Adrenal gland (tissue), 12 donors: ENCODE results near the gene OR8I2. TPM values are rescaled to one million over a fixed set of nuclear protein-coding genes. Genes with fewer than 3 reads are reported as not detected.
"Not testable (repeated sequence)": the region's sequence is repeated elsewhere in the genome, so short reads cannot be mapped to it uniquely, and the experiment has no call there.

ENCODE experiments used
- DNase-seq, 7 donors: peaks; one replicate each; pipeline ENCODE4 v3.0.0-alpha.2; 2019 to 2020
- H3K27ac ChIP-seq, 5 donors: fragments of 200-600 bp; sonication (generic) in 4 of 5; 1 replicate in 3 of 5; 2 replicates in 2 of 5; pipeline versions ENCODE4 v1.5.1 to v1.8.0; 2016 to 2020; ENCODE audit warnings: mild to moderate bottlenecking in 1 of 5
- H3K27me3 ChIP-seq: fragments of 200-600 bp; 2 replicates; pipeline ENCODE4 v1.8.0; 2021
- H3K36me3 ChIP-seq, 2 donors: fragments of 200-600 bp; replicated peaks in 1 of 2; 1 replicate in 1 of 2; 2 replicates in 1 of 2; pipeline versions ENCODE4 v1.5.1 to v1.8.0; 2018 to 2022
- H3K4me1 ChIP-seq, 2 donors: fragments of 200-600 bp; replicated peaks in 1 of 2; 1 replicate in 1 of 2; 2 replicates in 1 of 2; pipeline versions ENCODE4 v1.5.1 to v1.8.0; 2018 to 2021
- H3K4me3 ChIP-seq, 4 donors: fragments of 200-600 bp; sonication (generic) in 3 of 4; one replicate each; pipeline ENCODE4 v1.5.1; 2016 to 2018
- H3K9me3 ChIP-seq, 3 donors: fragments of 200-600 bp; sonication (generic) in 1 of 3; replicated peaks in 1 of 3; 1 replicate in 2 of 3; 2 replicates in 1 of 3; pipeline versions ENCODE4 v1.5.1 to v1.8.0; 2016 to 2021
- POLR2A ChIP-seq, 2 donors: fragments of 450-650 bp; IDR thresholded peaks; one replicate each; pipeline ENCODE4 v1.6.1; 2017; ENCODE audit warnings: antibody characterized with exemption in 2 of 2, mild to moderate bottlenecking in 2 of 2, moderate library complexity in 1 of 2
- WGBS, 4 donors: extraction: QIAGEN DNeasy Blood & Tissue Kit in 2 of 4; methylation state at CpG; one replicate each; pipeline versions ENCODE4 v1.1.5 to v1.1.7; 2013 to 2017; 5-methylcytosine and 5-hydroxymethylcytosine counted together
- intact Hi-C, 2 donors: fragments of 100-400 bp; cut with DNase I; formaldehyde crosslinking; loops; one replicate each; pipeline versions ENCODE4 v1.14.1 to v1.15.0; 2022 to 2023
- polyA plus RNA-seq, 3 donors: library from polyadenylated mRNA; stranded (reverse); fragments of 200-250 nt in 2 of 3; fragments of 350-450 nt in 1 of 3; fragmentation: Illumina TruSeq in 1 of 3; extraction: RNeasy Lipid Tissue Mini Kit (QIAGEN cat#74804) in 1 of 3; gene quantifications; one replicate each; pipeline ENCODE4 v1.2.3, GENCODE V29; 2013 to 2014
- small RNA-seq, 2 donors: library from RNA; depleted of rRNA; stranded (forward); fragments of <200 nt; gene quantifications; one replicate each; pipeline ENCODE3, GENCODE V24; 2016
- total RNA-seq, 9 donors: library from RNA; depleted of rRNA in 4 of 9; stranded (reverse); fragments of >200 nt in 4 of 9; fragments of 120-200 nt in 1 of 9; fragmentation: NEBNext Ultra II Directional in 1 of 9; extraction: Animal tissue kit (Norgen Biotek cat#: 25700) in 1 of 9; gene quantifications; one replicate each; pipeline versions ENCODE4 v1.1.0 to v1.2.4, GENCODE V29; 2013 to 2023
- TF ChIP-seq, protein P1 (sequence below), 6 experiments: fragments of 450-650 bp in 4 of 6; fragments of 200-600 bp in 2 of 6; sonication (generic) in 1 of 6; IDR thresholded peaks; 1 replicate in 5 of 6; 2 replicates in 1 of 6; pipeline versions ENCODE4 v1.5.1 to v1.8.0; 2016 to 2021; ENCODE audit warnings: antibody characterized with exemption in 6 of 6, mild to moderate bottlenecking in 2 of 6, moderate library complexity in 1 of 6
- donor health status: healthy with polysubstance abuse.
- donor health status: Bipolar disorder and iron deficiency.
- donor health status: DM: yes; HTN: yes; CAD: no.
- donor health status: DM: no; HTN: no; CAD: no.
- donor health status: DM: no; HTN: no; CAD: no.
- donor health status: DM: yes; HTN: yes; CAD: no.

OR8I2 gene
- total and polyA plus RNA-seq, 12 donors = not detected

DNA sequence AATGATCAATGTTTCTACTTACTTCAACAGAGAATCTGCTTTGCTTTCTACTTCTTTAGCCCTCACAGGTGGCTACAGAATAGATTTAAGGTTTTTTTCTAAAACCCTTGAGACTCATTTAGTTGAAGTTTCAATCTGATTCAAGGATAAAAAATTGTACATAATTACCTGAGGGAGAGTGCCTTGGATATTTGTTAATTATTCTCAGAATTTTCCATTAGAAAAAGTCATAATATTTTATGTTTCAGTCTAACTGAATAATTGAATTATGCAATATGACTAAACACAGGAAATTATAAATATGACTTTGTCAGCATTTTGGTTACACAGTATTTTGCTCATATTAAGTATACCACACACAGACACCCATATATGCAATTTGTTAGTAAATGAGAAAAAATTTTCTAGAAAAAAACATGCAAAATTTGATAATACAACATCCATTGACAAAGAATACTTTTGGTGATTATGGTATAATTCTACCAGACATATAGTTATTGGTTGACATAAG, 47.1 kb downstream of the OR8I2 start, which contains the start of gene OR8J3:
TSS of gene OR8J3 (minus strand) at position 51 of the 511 bp plus-strand sequence. CDS start 2,483 bp downstream, outside the sequence.
- intact Hi-C loops = no loop called here
- Histone ChIP-seq H3K4me3 (no peak within 1 kb of the TSS), H3K27me3 (no peaks in the 10 kb centered on the region), H3K36me3 (no peaks in the 10 kb centered on the region), H3K27ac (no peak within 1 kb of the TSS), H3K4me1 (no peaks in the 10 kb centered on the region), H3K9me3 (no peaks in the 10 kb centered on the region)
- no peak for TF ChIP-seq POLR2A (IDR thresholded peaks at IDR 0.05)
- TF ChIP-seq, protein P1, sequence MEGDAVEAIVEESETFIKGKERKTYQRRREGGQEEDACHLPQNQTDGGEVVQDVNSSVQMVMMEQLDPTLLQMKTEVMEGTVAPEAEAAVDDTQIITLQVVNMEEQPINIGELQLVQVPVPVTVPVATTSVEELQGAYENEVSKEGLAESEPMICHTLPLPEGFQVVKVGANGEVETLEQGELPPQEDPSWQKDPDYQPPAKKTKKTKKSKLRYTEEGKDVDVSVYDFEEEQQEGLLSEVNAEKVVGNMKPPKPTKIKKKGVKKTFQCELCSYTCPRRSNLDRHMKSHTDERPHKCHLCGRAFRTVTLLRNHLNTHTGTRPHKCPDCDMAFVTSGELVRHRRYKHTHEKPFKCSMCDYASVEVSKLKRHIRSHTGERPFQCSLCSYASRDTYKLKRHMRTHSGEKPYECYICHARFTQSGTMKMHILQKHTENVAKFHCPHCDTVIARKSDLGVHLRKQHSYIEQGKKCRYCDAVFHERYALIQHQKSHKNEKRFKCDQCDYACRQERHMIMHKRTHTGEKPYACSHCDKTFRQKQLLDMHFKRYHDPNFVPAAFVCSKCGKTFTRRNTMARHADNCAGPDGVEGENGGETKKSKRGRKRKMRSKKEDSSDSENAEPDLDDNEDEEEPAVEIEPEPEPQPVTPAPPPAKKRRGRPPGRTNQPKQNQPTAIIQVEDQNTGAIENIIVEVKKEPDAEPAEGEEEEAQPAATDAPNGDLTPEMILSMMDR (IDR thresholded peaks at IDR 0.05) = no peak
- no peak for DNase-seq

DNA sequence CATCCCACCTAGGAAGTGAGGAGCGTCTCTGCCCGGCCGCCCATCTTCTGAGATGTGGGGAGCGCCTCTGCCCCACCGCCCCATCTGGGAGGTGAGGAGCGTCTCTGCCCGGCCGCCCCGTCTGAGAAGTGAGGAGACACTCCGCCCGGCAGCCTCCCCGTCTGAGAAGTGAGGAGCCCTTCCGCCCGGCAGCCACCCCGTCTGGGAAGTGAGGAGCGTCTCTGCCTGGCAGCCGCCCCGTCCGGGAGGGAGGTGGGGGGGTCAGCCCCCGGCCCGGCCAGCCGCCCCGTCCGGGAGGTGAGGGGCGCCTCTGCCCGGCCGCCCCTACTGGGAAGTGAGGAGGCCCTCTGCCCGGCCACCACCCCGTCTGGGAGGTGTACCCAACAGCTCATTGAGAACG, 50.6 kb downstream of the OR8I2 start:
- H3K36me3 ChIP-seq, H3K27ac ChIP-seq, H3K27me3 ChIP-seq, H3K4me3 ChIP-seq, DNase-seq, intact Hi-C loops, H3K4me1 ChIP-seq, H3K9me3 ChIP-seq: not testable (repeated sequence)
- 92 to 95% (median 93%) methylated on average over 25 to 29 of the region's 30 CpGs; no CpG with 5 or more reads in 1 of the 4 donors for WGBS, 4 donors

Small RNA genes lying within 50 kb of the gene (small RNA-seq; reads per million reads assigned to genes)
- 0 reads per million in 2 donors for gene OR8I4P

Other genes starting within 250 kb of the OR8I2 start
- not detected for gene TRIM51, start 210.0 kb upstream of the OR8I2 start, total RNA-seq
- gene TRIM51, start 210.0 kb upstream of the OR8I2 start, polyA plus RNA-seq = not detected
- not detected for gene OR5W2, start 178.7 kb upstream of the OR8I2 start, total RNA-seq
- not detected for gene OR5W2, start 178.7 kb upstream of the OR8I2 start, polyA plus RNA-seq
- gene OR5I1, start 156.9 kb upstream of the OR8I2 start, total RNA-seq = not detected
- not detected for gene OR5I1, start 156.9 kb upstream of the OR8I2 start, polyA plus RNA-seq
- not detected for gene OR10AG1, start 123.4 kb upstream of the OR8I2 start, total RNA-seq
- not detected for gene OR10AG1, start 123.4 kb upstream of the OR8I2 start, polyA plus RNA-seq
- gene OR5F1, start 98.7 kb upstream of the OR8I2 start, total RNA-seq = not detected
- gene OR5F1, start 98.7 kb upstream of the OR8I2 start, polyA plus RNA-seq = not detected
- gene OR5AS1, start 65.7 kb upstream of the OR8I2 start, total RNA-seq = not detected
- gene OR5AS1, start 65.7 kb upstream of the OR8I2 start, polyA plus RNA-seq = not detected
- gene OR8H2, start 10.4 kb downstream of the OR8I2 start, total RNA-seq = not detected
- gene OR8H2, start 10.4 kb downstream of the OR8I2 start, polyA plus RNA-seq = not detected
- gene OR8H3, start 29.1 kb downstream of the OR8I2 start, total RNA-seq = not detected
- not detected for gene OR8H3, start 29.1 kb downstream of the OR8I2 start, polyA plus RNA-seq
- gene OR8J3, start 46.9 kb downstream of the OR8I2 start, total RNA-seq = not detected
- not detected for gene OR8J3, start 46.9 kb downstream of the OR8I2 start, polyA plus RNA-seq
- not detected for gene OR8K5, start 67.0 kb downstream of the OR8I2 start, total RNA-seq
- not detected for gene OR8K5, start 67.0 kb downstream of the OR8I2 start, polyA plus RNA-seq
- gene OR5J2, start 83.3 kb downstream of the OR8I2 start, total RNA-seq = not detected
- not detected for gene OR5J2, start 83.3 kb downstream of the OR8I2 start, polyA plus RNA-seq
- gene OR5T2, start 140.9 kb downstream of the OR8I2 start, total RNA-seq = not detected
- gene OR5T2, start 140.9 kb downstream of the OR8I2 start, polyA plus RNA-seq = not detected
- gene OR5T3, start 158.9 kb downstream of the OR8I2 start, total RNA-seq = not detected
- gene OR5T3, start 158.9 kb downstream of the OR8I2 start, polyA plus RNA-seq = not detected
- gene OR5T1, start 180.8 kb downstream of the OR8I2 start, total RNA-seq = not detected
- gene OR5T1, start 180.8 kb downstream of the OR8I2 start, polyA plus RNA-seq = not detected
- gene OR8H1, start 198.9 kb downstream of the OR8I2 start, total RNA-seq = not detected
- not detected for gene OR8H1, start 198.9 kb downstream of the OR8I2 start, polyA plus RNA-seq
- not detected for gene OR8K3, start 221.8 kb downstream of the OR8I2 start, total RNA-seq
- gene OR8K3, start 221.8 kb downstream of the OR8I2 start, polyA plus RNA-seq = not detected